IMR-90 (cell line): ENCODE data around the gene MALRD1. TPM values are rescaled to one million over a fixed set of nuclear protein-coding genes. Genes with fewer than 3 reads are reported as not detected.

Experiments
- ATAC-seq: fragments of 200-7000 bp; cut with Tn5 transposase; 2 replicates; pipeline ENCODE4 v1.9.1; 2020; ENCODE audit warnings: low read depth, mild to moderate bottlenecking, moderate library complexity
- BruUV-seq: library from RNA; stranded (reverse); fragments of 400-500 nt; replicated peaks from 2 replicates; lab custom pipeline; 2021; lab: Mats Ljungman, UMichigan
- CTCF ChIA-PET: fragments of 300-600 bp; formaldehyde crosslinking; extraction: SDS; loops from one replicate; lab custom pipeline; 2021; ENCODE audit warnings: antibody characterized with exemption; lab: Yijun Ruan, JAX
- POLR2A ChIA-PET: fragments of 300-600 bp; sonication (Branson Sonifier 250); formaldehyde crosslinking; loops from one replicate; lab custom pipeline; 2022; ENCODE audit warnings: antibody characterized with exemption; ENCODE audit not compliant: unreplicated experiment; lab: Charles Lee
- DNase-seq: peaks from one replicate; pipeline ENCODE4 v3.0.0; 2013
- H2AFZ ChIP-seq: replicated peaks from 2 replicates; pipeline ENCODE3; 2013; ENCODE audit warnings: low read length, mild to moderate bottlenecking; ENCODE audit not compliant: poor library complexity
- H2AK5ac ChIP-seq: 2 replicates; pipeline ENCODE4 v1.6.1; 2013; ENCODE audit warnings: low read depth, low read length, inconsistent platforms
- H2AK9ac ChIP-seq: replicated peaks from 2 replicates; pipeline ENCODE3; 2013; ENCODE audit warnings: mild to moderate bottlenecking, low read depth, low read length, moderate library complexity; ENCODE audit not compliant: poor library complexity
- H2BK120ac ChIP-seq: 2 replicates; pipeline ENCODE4 v1.6.1; 2013; ENCODE audit warnings: low read depth, low read length, inconsistent platforms
- H2BK15ac ChIP-seq: 3 replicates; pipeline ENCODE4 v1.6.1; 2013; ENCODE audit warnings: low read depth, low read length, inconsistent platforms
- H2BK20ac ChIP-seq: 2 replicates; pipeline ENCODE4 v1.6.1; 2013; ENCODE audit warnings: low read depth, mild to moderate bottlenecking, inconsistent platforms, low read length, moderate library complexity
- H2BK5ac ChIP-seq: 2 replicates; pipeline ENCODE4 v1.6.1; 2013; ENCODE audit warnings: mild to moderate bottlenecking, low read depth, low read length, inconsistent platforms; ENCODE audit not compliant: poor library complexity, severe bottlenecking
- H3K14ac ChIP-seq: replicated peaks from 2 replicates; pipeline ENCODE4 v1.6.1; 2013; ENCODE audit warnings: low read depth, low read length, inconsistent platforms
- H3K18ac ChIP-seq: 2 replicates; pipeline ENCODE4 v1.6.1; 2013; ENCODE audit warnings: low read depth, low read length, control low read depth
- H3K23ac ChIP-seq: 2 replicates; pipeline ENCODE4 v1.6.1; 2013; ENCODE audit warnings: low read depth, low read length, inconsistent platforms
- H3K27ac ChIP-seq: 2 replicates; pipeline ENCODE4 v1.5.1; 2013; ENCODE audit warnings: mild to moderate bottlenecking, control low read depth, low read length; ENCODE audit not compliant: insufficient read depth
- H3K27me3 ChIP-seq: 2 replicates; pipeline ENCODE4 v1.6.1; 2013; ENCODE audit warnings: low read length; ENCODE audit not compliant: control insufficient read depth, insufficient read depth
- H3K36me3 ChIP-seq: 2 replicates; pipeline ENCODE4 v1.6.1; 2013; ENCODE audit warnings: low read length, mixed read lengths; ENCODE audit not compliant: control insufficient read depth, insufficient read depth
- H3K4ac ChIP-seq: 2 replicates; pipeline ENCODE4 v1.6.1; 2013; ENCODE audit warnings: low read depth, low read length, inconsistent platforms
- H3K4me1 ChIP-seq: 2 replicates; pipeline ENCODE4 v1.6.1; 2013; ENCODE audit warnings: low read length, mixed read lengths; ENCODE audit not compliant: control insufficient read depth, insufficient read depth
- H3K4me2 ChIP-seq: 2 replicates; pipeline ENCODE4 v1.6.1; 2013; ENCODE audit warnings: low read depth, mild to moderate bottlenecking, control low read depth, low read length, moderate library complexity
- H3K4me3 ChIP-seq: 2 replicates; pipeline ENCODE4 v1.5.1; 2013; ENCODE audit warnings: low read depth, mild to moderate bottlenecking, control low read depth, low read length, moderate library complexity; ENCODE audit not compliant: insufficient read depth
- H3K56ac ChIP-seq: 2 replicates; pipeline ENCODE4 v1.6.1; 2013; ENCODE audit warnings: low read length, inconsistent platforms; ENCODE audit not compliant: insufficient read depth; ENCODE audit errors: extremely low read depth
- H3K79me1 ChIP-seq, 2 experiments: 2 replicates each; pipeline ENCODE4 v1.6.1; 2013; ENCODE audit warnings: low read length in 2 of 2, inconsistent platforms in 1 of 2, low read depth in 1 of 2
- H3K9ac ChIP-seq: 2 replicates; pipeline ENCODE4 v1.6.1; 2013; ENCODE audit warnings: low read depth, low read length, control low read depth
- H3K9me1 ChIP-seq: 2 replicates; pipeline ENCODE4 v1.6.1; 2013; ENCODE audit warnings: low read length, inconsistent platforms; ENCODE audit not compliant: insufficient read depth
- H3K9me3 ChIP-seq: 2 replicates; pipeline ENCODE4 v1.6.1; 2013; ENCODE audit warnings: low read length; ENCODE audit not compliant: control insufficient read depth, insufficient read depth
- H4K20me1 ChIP-seq: 2 replicates; pipeline ENCODE4 v1.6.1; 2013; ENCODE audit warnings: low read length, inconsistent platforms; ENCODE audit not compliant: insufficient read depth
- H4K5ac ChIP-seq: 2 replicates; pipeline ENCODE4 v1.6.1; 2013; ENCODE audit warnings: mild to moderate bottlenecking, low read depth, low read length, control low read depth
- H4K8ac ChIP-seq, 2 experiments: 2 replicates each; pipeline ENCODE4 v1.6.1; 2013; ENCODE audit warnings: low read depth in 2 of 2, low read length in 2 of 2, control low read depth in 1 of 2, inconsistent platforms in 1 of 2
- H4K91ac ChIP-seq: 2 replicates; pipeline ENCODE4 v1.6.1; 2013; ENCODE audit warnings: low read depth, low read length, inconsistent platforms; ENCODE audit not compliant: insufficient read depth
- BHLHE40 ChIP-seq: fragments of 150-350 bp; IDR thresholded peaks from 2 replicates; pipeline ENCODE4 v1.6.1; 2016; ENCODE audit warnings: mild to moderate bottlenecking, low read depth, low read length
- CHD1 ChIP-seq: IDR thresholded peaks from 2 replicates; pipeline ENCODE4 v1.6.1; 2012; ENCODE audit warnings: low read depth, low read length, improper control_type of control experiment
- CTCF ChIP-seq: conservative IDR thresholded peaks from 2 replicates; pipeline ENCODE4 v1.5.1; 2012; ENCODE audit warnings: mild to moderate bottlenecking, low read depth, low read length, improper control_type of control experiment
- MAFK ChIP-seq: IDR thresholded peaks from 2 replicates; pipeline ENCODE4 v1.6.1; 2012; ENCODE audit warnings: low read depth, low read length, improper control_type of control experiment
- MAZ ChIP-seq: IDR thresholded peaks from 2 replicates; pipeline ENCODE4 v1.6.1; 2012; ENCODE audit warnings: low read depth, mild to moderate bottlenecking, low read length, improper control_type of control experiment, moderate library complexity, borderline replicate concordance
- MXI1 ChIP-seq: IDR thresholded peaks from 2 replicates; pipeline ENCODE4 v1.6.1; 2012; ENCODE audit warnings: low read depth, mild to moderate bottlenecking, low read length, moderate library complexity, borderline replicate concordance
- WGBS, 2 experiments: methylation state at CpG; one replicate each; pipeline versions ENCODE4 v1.1.5 to v1.1.7; 2013; ENCODE audit warnings: missing lambda C conversion rate in 2 of 2; ENCODE audit not compliant: insufficient read length in 1 of 2; ENCODE audit errors: extremely low coverage in 2 of 2; 5-methylcytosine and 5-hydroxymethylcytosine counted together
- dilution Hi-C: fragments of 300-500 bp; cut with HindIII; formaldehyde crosslinking; loops from one replicate; pipeline ENCODE4 v1.14.3; 2018; ENCODE audit warnings: low sequenced_read_pairs; ENCODE audit not compliant: unreplicated experiment
- in situ Hi-C: fragments of 300-500 bp; cut with MboI; formaldehyde crosslinking; loops from 3 replicates; pipeline ENCODE4 v1.14.3; 2019; ENCODE audit warnings: low sequenced_read_pairs, inconsistent platforms, mixed read lengths
- intact Hi-C: fragments of 100-400 bp; cut with micrococcal nuclease; formaldehyde crosslinking; loops from 2 replicates; pipeline ENCODE4 v1.10.0; 2022
- polyA plus RNA-seq, 3 experiments: library from polyadenylated mRNA; depleted of rRNA; stranded (reverse); fragments of >200 nt; gene quantifications; 2 replicates each; pipeline ENCODE4 v1.2.3, GENCODE V29; 2012; ENCODE audit warnings: low replicate concordance in 1 of 3
- total RNA-seq: library from RNA; depleted of rRNA; stranded (reverse); fragments of >200 nt; gene quantifications from 2 replicates; pipeline ENCODE4 v1.2.3, GENCODE V29; 2012

MALRD1 gene
- total and polyA plus RNA-seq, 2 of the 4 experiments (the other 2 are of a cell fraction) = 0.34 to 1.1 TPM

GRCh38 chr10:19200211-19200610 is 151.6 kb downstream of the MALRD1 start:
- no peak overlapping the region for H2BK15ac ChIP-seq
- H2BK20ac ChIP-seq = no peak overlapping the region
- intact Hi-C loops = no loop called here
- H3K18ac ChIP-seq = no peak overlapping the region
- no peaks in the 10 kb centered on the region for H3K9me1 ChIP-seq
- no peak overlapping the region for H2AK5ac ChIP-seq
- no peak overlapping the region for H3K4ac ChIP-seq
- no peak overlapping the region for H3K4me2 ChIP-seq
- BruUV-seq = no TSS peak
- no peak overlapping the region for H3K9ac ChIP-seq
- H4K5ac ChIP-seq = no peak overlapping the region
- H3K79me1 ChIP-seq = no peaks in the 10 kb centered on the region
- H2BK5ac ChIP-seq = no peak overlapping the region
- no peak overlapping the region for H2AK9ac ChIP-seq
- H4K91ac ChIP-seq = no peak overlapping the region
- in situ Hi-C loops = no loop called here
- H3K23ac ChIP-seq = no peak overlapping the region
- H3K4me1 ChIP-seq = no peaks in the 10 kb centered on the region
- DNase-seq (no peak), ATAC-seq (no peak)
- H3K27me3 ChIP-seq = no peaks in the 10 kb centered on the region
- no peaks in the 10 kb centered on the region for H4K20me1 ChIP-seq
- dilution Hi-C loops = no loop called here
- CTCF ChIA-PET = interaction anchor here (1.2 kb wide), 1 partner anchor 30 kb away, joined by 3 read pairs; no protein-coding TSS in a partner anchor
- no peak overlapping the region for H4K8ac ChIP-seq
- H3K4me3 ChIP-seq = no peak overlapping the region
- H3K27ac ChIP-seq = no peak overlapping the region
- POLR2A ChIA-PET = no interaction called here
- no CpG with 5 or more reads among the region's 2 CpGs for WGBS, 2 experiments
- no peaks in the 10 kb centered on the region for H3K9me3 ChIP-seq
- no peak overlapping the region for H2AFZ ChIP-seq
- H3K36me3 ChIP-seq = no peaks in the 10 kb centered on the region
- H3K14ac ChIP-seq = no peak overlapping the region
- no peak overlapping the region for H2BK120ac ChIP-seq
- H3K56ac ChIP-seq = no peak overlapping the region
- TF ChIP-seq CHD1 (no peak), MAFK (no peak), BHLHE40 (no peak), CTCF (no peak), MXI1 (no peak), MAZ (no peak)
